ENCODE results near the gene PAX7. TPM values are rescaled to one million over a fixed set of nuclear protein-coding genes. Genes with fewer than 3 reads are reported as not detected.

Gene PAX7
- total RNA-seq, 1 experiment from 2014 or later, result not detected

DNA sequence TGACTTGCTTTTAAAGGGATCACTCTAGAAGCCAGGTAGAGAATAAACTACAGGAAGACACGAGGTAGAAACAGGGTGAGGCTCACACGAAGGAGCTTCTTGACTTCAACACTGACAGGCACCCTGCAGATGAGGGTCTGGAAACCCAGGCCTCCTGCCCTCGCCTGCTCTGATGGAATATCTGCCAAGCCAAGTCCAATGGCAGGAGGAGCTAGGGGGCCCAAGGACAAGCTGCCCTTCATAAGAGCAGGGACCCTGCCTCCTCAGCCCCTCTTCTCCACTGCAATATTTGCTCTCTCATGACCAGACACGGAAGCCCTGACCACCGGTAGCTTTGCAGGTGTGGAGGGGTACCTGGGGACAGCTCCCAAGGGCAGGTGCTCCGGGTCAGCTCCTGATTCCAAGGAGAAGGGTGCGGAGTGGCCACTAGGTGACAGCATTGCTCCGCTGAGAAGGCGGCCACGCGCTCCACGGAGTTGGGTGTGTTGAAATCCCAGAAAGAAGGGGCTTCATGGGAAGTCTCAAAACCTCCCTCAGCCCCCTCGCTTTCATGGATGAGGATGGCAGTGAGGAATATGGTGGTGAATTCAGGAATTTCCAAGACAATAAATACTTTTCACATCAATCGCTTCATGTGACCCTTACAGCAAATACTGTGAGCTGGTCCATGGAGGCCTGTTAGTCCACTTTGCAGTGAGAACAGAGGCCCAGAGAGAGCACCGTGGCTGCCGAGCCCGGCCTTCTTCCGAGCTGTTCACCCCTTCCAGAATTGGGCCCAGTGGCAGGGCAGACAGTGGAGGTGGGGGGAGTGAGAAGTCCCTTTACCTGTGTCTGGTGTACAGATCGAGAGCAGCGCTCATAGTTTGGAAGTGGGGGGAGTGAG is 33.2 kb upstream of the PAX7 start:
- TF ChIP-seq CTCF (IDR thresholded peaks at IDR 0.05; ENCODE audit: unreplicated experiment), result peak; percentile 96
- H3K9me3 Mint-ChIP-seq (ENCODE audit: unreplicated experiment), result no peaks in the 10 kb centered on the region
- no peaks in the 10 kb centered on the region for H3K4me1 Mint-ChIP-seq (ENCODE audit: insufficient read depth, unreplicated experiment)
- ChIA-PET POLR2A (interaction anchor here (0.6 kb wide), 1 partner anchor 241 kb away, joined by 3 read pairs; no protein-coding TSS in a partner anchor), CTCF (interaction anchor here (0.5 to 6.8 kb wide), 51 partner anchors 10 to 1477 kb away, joined by 3 to 122 read pairs (median 4); partner anchors contain the start of gene UBR4)
- no TSS peak for BruUV-seq (replicated peaks)
- intact Hi-C loops (cut with micrococcal nuclease), result loop anchor here (1.0 to 5.0 kb wide), 4 partner anchors 84 to 500 kb away; no protein-coding TSS in a partner anchor
- peaks cover 22% of the 10 kb centered on the region for H3K27me3 Mint-ChIP-seq (ENCODE audit: insufficient read depth, unreplicated experiment)
- peak; percentile 53 for DNase-seq (ENCODE audit: unreplicated experiment)
- H3K4me3 Mint-ChIP-seq (ENCODE audit: unreplicated experiment), result no peak overlapping the region
- no peaks in the 10 kb centered on the region for H3K36me3 Mint-ChIP-seq (ENCODE audit: insufficient read depth, unreplicated experiment)
- no peak overlapping the region for H3K27ac Mint-ChIP-seq (ENCODE audit: low read depth, unreplicated experiment)

- DNase-seq (ENCODE audit: unreplicated experiment), result no peak
- no TSS peak for BruUV-seq (replicated peaks)
- TF ChIP-seq CTCF (IDR thresholded peaks at IDR 0.05; ENCODE audit: unreplicated experiment), result no peak
- Mint-ChIP-seq H3K9me3 (ENCODE audit: unreplicated experiment) (no peaks in the 10 kb centered on the region), H3K27ac (ENCODE audit: low read depth, unreplicated experiment) (no peak overlapping the region), H3K27me3 (ENCODE audit: insufficient read depth, unreplicated experiment) (peaks cover 5% of the 10 kb centered on the region), H3K36me3 (ENCODE audit: insufficient read depth, unreplicated experiment) (no peaks in the 10 kb centered on the region), H3K4me1 (ENCODE audit: insufficient read depth, unreplicated experiment) (no peaks in the 10 kb centered on the region), H3K4me3 (ENCODE audit: unreplicated experiment) (no peak overlapping the region)
- intact Hi-C loops (cut with micrococcal nuclease), result loop anchor here (5.0 kb wide), 1 partner anchor 498 kb away; no protein-coding TSS in a partner anchor
- ChIA-PET POLR2A (interaction anchor here (0.9 kb wide), 1 partner anchor 10 kb away, joined by 4 read pairs; no protein-coding TSS in a partner anchor), CTCF (interaction anchor here (0.7 to 6.8 kb wide), 9 partner anchors 15 to 275 kb away, joined by 3 to 122 read pairs (median 9); no protein-coding TSS in a partner anchor)
These were observed 31.6 kb upstream of the PAX7 start for GRCh38 chr1:18599086-18599485.

- Mint-ChIP-seq H3K36me3 (ENCODE audit: insufficient read depth, unreplicated experiment) (no peaks in the 10 kb centered on the region), H3K9me3 (ENCODE audit: unreplicated experiment) (no peaks in the 10 kb centered on the region), H3K4me3 (ENCODE audit: unreplicated experiment) (no peak overlapping the region), H3K27ac (ENCODE audit: low read depth, unreplicated experiment) (no peak overlapping the region), H3K4me1 (ENCODE audit: insufficient read depth, unreplicated experiment) (no peaks in the 10 kb centered on the region), H3K27me3 (ENCODE audit: insufficient read depth, unreplicated experiment) (no peaks in the 10 kb centered on the region)
- ChIA-PET CTCF (interaction anchor here (0.7 to 6.8 kb wide), 3 partner anchors 70 to 222 kb away, joined by 7 to 122 read pairs (median 11); no protein-coding TSS in a partner anchor), POLR2A (no interaction called here)
- intact Hi-C loops (cut with micrococcal nuclease), result loop anchor here (5.0 kb wide), 1 partner anchor 498 kb away; no protein-coding TSS in a partner anchor
- no peak for DNase-seq (ENCODE audit: unreplicated experiment)
- BruUV-seq (replicated peaks), result no TSS peak
- peak; percentile 24 for TF ChIP-seq CTCF (IDR thresholded peaks at IDR 0.05; ENCODE audit: unreplicated experiment)
These were observed 30.9 kb upstream of the PAX7 start for GRCh38 chr1:18599704-18600103.

DNA sequence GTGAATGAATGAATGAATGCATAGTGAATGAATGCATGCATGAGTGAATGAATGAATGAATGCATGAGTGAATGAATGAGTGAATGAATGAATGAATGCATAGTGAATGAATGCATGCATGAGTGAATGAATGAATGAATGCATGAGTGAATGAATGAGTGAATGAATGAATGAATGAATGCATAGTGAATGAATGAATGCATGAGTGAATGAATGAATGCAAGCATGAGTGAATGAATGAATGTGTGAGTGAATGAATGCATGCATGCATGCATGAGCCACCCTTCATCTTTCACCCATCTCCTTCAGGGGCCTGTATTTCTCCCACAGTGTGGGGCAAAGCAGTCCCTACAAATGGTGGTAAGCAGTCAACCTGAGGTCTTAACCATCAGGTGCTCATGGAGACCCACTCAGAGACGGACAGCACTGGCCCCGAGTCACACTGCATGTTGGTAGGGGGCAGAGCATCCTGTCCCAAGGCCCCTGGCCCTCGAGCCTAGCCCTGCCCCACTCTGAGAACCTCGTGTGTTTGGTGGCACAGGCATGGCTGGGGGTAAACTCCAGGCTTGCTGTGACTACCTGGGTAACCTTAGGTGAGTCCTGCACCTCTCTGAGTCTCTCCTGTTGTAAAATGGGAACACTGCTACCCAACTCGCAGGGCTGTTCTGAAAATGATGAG is 28.0 kb upstream of the PAX7 start:
- no peak overlapping the region for H3K4me3 Mint-ChIP-seq (ENCODE audit: unreplicated experiment)
- CTCF ChIA-PET, result interaction anchor here (1.9 kb wide), 1 partner anchor 79 kb away, joined by 17 read pairs; no protein-coding TSS in a partner anchor
- BruUV-seq (replicated peaks), result no TSS peak
- intact Hi-C loops (cut with micrococcal nuclease), result no loop called here
- POLR2A ChIA-PET, result no interaction called here
- no peaks in the 10 kb centered on the region for H3K9me3 Mint-ChIP-seq (ENCODE audit: unreplicated experiment)
- H3K27me3 Mint-ChIP-seq (ENCODE audit: insufficient read depth, unreplicated experiment), result no peaks in the 10 kb centered on the region
- no peak overlapping the region for H3K27ac Mint-ChIP-seq (ENCODE audit: low read depth, unreplicated experiment)
- TF ChIP-seq CTCF (IDR thresholded peaks at IDR 0.05; ENCODE audit: unreplicated experiment), result no peak
- no peaks in the 10 kb centered on the region for H3K4me1 Mint-ChIP-seq (ENCODE audit: insufficient read depth, unreplicated experiment)
- DNase-seq (ENCODE audit: unreplicated experiment), result no peak
- no peaks in the 10 kb centered on the region for H3K36me3 Mint-ChIP-seq (ENCODE audit: insufficient read depth, unreplicated experiment)

Measured in MCF 10A (cell line).